NCI-H128 (cell line): ENCODE results near the gene ERC1.
"Not testable (repeated sequence)": the region's sequence is repeated elsewhere in the genome, so short reads cannot be mapped to it uniquely, and the experiment has no call there.

Experiments used
- DNase-seq: peaks from one replicate; lab custom pipeline; 2025; ENCODE audit not compliant: unreplicated experiment; lab: John Stamatoyannopoulos, UW

The ERC1 gene

DNA sequence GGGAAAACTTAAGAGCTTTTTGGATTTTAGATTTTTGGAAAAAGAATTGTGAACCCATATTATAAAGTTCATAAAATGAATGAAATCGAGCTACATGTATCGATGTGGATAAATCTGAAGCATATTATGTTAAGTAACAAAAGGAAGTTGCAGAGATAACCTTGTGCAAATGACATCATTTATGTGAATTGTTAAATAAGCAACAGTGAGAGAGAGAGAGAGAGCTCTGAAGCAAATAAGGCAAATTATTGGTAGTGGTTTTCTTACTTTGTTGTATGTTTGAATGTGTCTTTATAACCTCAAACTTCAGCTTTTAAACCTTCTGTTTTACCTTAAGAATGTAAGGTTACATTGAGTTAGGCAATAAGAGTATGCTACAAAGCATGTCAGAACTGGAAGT is 78.8 kb downstream of the ERC1 start:
- DNase-seq = no peak

DNA sequence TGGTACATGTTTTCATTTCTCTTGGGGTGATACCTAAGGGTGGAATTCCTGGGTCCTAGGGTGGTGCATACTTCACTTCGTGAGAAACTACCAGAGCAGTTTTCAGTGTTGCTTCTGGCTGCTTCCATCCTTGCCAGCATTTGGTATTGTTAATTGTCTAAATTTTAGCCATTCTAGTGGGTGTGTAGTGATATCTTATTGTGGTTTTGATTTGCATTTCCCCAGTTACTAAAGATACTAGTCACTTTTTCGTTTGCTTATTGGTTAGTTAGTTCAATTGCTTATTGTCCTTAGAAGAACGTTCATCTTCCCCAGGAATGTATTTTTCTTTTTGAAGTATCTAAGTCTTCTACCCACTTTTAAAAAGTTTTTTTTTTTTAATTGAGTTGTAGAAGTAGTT is 80.2 kb downstream of the ERC1 start:
- no peak for DNase-seq

DNA sequence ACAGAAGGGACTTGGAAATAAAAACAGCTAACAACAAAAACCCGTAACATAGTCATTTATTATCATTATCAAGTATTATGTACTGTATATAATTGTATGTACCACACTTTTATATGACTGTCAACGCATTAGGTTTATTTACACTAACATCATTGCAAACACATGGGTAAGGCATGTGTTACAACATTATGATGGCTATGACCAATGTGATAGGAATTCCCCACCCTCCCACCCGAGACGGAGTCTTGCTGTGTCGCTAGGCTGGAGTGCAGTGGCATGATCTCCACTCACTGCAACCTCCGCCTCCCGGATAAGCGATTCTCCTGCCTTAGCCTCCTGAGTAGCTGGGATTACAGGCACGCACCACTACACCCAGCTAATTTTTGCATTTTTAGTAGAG is 82.6 kb downstream of the ERC1 start:
- no peak for DNase-seq

DNA sequence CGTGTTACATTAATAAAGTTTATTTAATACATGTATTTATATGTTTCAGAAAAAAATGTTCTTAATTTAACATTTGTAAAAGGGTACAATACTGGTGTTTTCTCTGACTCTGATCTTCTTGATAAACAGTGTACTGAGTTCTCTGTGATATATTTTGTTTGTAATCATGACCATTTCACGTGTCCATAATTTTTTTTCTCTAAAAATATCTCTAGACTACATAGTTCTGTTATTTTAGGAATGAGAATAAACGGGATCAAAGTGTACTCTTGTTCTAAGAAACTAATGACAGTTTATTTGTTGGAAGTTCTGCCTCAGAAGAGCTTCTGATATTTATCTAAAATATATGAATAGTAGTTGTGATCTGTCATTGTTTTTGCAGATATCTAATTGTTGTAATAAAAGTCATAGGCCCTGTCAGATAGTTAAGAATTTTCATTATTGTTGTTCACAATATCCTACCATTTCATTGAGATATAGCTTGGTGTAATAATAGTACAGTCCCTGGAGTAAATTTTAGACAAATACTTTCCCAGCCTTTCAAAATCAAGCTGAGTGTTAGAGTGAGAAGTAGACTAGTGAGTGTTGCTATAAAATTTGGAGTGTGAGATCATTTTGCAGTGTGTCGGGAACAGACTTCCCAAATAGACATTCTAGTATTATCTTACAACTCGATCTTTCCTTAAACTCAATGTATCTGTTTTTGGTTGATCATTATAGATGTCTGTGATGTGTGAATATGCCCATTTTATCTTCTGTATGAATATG is 86.2 kb downstream of the ERC1 start:
- no peak for DNase-seq

DNA sequence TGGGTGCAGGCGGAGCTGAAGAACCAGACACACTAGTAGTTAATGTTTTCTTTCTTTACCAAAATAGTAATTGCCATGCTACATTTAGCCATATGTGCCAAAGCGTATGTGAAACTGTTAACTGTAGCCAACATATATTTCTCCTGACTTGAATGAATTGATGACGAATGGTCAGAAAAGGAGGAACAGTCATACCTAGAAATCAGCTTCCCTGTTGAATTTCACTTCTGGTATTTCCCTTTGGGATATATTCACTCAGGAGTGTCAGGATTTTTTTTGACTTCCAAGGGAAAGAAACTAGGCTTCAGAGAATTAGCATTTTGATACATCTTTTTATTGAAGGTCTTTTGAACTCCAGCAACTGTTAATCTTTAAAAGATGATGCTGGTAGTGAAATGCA is 87.0 kb downstream of the ERC1 start:
- DNase-seq = no peak

DNA sequence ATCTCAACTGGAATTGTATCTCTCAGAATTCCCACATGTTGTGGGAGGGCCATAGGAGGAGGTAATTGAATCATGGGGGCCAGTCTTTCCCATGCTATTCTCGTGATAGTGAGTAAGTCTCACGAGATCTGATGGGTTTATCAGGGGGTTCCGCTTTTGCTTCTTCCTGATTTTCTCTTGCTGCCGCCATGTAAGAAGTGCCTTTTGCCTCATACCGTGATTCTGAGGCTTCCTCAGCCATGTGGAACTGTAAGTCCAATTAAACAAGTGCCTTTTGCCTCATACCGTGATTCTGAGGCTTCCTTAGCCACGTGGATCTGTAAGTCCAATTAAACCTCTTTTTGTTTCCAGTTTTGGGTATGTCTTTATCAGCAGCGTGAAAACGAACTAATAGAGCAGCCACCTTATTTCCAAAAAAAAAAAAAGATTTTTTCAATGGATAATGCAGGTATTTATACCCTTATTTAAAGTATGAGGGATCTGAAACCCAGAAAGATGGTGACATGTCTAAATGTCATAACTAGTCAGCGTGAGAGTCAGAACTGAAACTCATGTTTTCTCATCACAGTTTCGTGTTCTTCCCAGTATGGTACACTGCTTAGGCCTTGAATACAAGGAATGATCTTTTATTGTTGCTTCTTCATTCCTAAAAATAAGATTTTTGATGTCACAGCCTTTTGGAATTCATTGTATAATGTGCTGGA is 89.6 kb downstream of the ERC1 start:
- DNase-seq = no peak

DNA sequence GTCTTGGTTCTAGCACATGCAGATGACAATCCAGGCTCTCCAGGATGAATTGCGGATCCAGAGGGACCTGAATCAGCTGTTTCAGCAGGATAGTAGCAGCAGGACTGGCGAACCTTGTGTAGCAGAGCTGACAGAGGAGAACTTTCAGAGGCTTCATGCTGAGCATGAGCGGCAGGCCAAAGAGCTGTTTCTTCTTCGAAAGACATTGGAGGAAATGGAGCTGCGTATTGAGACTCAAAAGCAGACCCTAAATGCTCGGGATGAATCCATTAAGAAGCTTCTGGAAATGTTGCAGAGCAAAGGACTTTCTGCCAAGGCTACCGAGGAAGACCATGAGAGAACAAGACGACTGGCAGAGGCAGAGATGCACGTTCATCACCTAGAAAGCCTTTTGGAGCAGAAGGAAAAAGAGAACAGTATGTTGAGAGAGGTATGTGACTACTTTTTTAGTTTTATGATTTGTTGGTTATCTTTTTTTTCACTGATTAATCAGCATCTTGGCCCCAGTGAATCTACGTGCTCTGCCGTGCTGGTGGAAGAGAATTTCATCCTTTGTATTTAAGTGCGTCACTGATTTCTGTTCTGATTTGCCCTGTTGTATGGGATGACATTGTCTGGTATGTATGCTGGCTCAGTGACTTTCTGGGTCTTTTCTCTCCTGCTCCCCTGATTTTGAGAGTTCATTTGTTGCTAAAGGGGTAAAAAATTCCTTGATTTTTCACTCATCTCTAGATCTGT is 92.3 kb downstream of the ERC1 start:
- DNase-seq = no peak

DNA sequence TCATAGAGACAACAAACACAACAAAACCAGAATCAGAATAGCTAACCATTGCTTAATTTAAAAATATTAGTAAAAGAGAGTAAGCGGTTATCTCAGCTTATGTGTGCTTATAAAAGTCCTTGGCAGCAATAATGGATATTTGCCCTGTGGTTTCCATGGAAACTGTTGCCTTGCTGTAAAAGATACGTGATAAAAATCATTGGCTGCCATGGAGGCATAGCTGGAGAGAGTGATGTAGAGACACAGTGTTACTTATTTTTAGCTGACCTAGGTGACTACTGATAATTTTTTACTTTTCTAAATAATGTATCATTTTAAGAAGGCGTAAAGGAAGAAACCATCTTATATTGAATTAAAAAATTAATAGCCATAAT is 92.9 kb downstream of the ERC1 start:
- no peak for DNase-seq

DNA sequence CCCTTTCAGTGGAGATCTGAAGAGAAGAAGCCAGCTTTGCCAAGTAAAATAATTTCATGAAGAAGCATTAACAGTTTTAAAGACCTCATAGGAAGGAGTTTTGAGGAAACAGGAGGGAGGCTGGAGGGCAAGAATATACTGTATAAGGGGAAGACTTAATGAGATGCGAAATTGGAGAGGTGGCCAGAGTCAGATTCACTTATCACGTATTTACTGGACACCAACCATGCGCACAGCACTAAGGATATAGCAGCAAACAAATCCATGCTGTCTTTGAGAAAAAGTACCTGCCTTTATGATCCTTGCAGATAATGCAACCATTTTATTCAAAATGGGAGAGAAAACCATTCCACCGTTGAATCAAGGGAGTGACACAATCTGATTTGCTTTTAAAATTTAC is 100.3 kb downstream of the ERC1 start:
- no peak for DNase-seq

DNA sequence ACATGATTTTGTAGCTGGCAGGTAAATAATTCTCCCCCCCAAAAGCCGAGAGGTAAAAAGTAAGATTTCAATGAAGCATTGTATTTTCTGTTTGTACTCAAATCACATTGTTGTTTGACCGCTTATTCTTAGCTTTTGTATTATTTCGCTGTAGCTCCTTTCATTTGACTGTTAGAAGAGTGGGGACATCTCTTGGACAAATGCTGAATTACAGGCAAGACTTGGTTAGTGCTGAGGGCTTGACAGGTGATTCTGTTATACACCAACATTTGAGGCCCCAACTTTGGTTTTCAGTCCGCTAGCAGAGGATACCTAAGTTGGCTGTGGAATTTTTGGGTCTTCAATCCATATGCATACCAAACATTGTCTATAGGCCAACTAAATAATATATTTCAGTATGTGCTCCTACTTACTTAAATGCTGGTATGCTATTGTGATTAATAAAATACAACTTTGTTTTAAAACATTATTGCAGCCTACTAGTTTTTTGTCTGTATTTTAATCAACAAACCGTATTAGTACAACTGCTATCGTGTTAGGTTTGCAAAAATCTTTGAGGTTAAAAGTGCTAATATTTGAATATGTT is 102.2 kb downstream of the ERC1 start:
- peak; percentile 65 for DNase-seq

DNA sequence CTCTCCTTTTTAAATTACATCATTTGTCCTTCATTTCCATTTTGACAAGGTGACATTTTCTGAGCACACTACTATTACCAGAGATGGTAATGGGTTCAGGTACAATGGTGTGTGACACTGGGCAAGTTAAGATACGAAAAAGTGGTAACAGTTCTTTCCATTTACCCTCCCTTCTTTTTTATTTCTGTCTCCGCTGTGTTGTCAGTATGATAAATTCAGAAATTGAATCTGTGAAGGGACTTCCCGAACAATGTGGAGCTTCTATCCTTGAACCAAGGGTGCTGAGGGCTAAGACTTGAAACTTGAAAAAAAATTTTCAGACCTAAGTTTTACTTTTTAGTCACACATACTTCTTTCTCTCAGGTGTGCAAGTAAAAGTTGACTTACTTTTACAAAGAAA is 103.7 kb downstream of the ERC1 start:
- DNase-seq = no peak

DNA sequence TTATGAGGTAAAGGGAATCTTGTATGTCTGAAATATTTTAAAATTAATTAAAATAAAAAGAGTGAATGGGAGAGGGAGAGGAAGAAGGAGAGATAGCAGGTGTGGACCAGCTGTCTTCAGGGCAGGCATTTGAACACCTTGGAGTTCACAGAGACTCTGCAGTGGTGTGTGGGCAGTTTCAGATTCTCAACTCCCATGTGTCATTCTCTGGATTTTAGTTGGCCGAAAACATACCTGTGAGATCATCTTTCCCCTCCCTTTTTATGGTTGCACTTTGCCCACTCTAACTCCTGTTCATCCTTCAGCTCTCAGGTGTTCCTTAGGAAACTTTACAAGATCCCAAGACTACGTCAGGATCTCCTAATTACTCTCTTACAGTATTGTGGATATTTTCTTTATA is 108.1 kb downstream of the ERC1 start:
- no peak for DNase-seq

DNA sequence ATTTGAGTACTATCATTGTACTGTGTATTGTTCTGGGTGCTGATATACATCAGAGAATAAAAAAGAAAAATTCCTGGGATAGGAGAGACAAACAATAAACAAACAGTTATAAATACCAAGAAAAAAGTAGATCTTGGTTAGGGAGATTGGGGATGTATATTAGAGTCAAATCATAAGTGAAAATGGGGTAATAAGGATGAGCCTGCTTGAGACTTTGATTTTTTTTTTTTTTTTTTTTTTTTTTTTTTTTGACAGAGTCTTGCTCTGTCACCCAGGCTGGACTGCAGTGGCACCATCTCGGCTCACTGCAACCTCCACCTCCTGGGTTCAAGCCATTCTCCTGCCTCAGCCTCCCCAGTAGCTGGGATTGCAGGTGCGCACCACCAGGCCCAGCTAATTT is 108.6 kb downstream of the ERC1 start:
- not testable (repeated sequence) for DNase-seq

DNA sequence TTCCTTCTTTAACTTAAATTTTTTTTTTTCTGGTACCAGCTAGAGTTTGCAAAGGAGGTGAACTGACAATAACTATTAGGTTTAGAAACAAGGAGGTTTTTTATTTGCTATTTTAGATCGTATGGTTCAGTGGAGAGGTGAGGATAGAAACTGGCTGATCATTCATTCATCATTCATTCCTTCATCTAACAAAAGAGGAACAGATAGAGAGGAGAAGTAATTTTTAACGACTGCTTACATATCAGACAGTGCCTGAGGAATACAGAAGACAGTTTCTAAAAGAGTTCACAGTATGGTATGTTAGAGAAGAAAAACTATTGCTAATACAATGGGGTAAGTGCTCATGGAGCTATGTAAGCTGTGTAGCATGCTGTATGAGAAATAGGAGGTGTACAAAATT is 111.1 kb downstream of the ERC1 start:
- DNase-seq = no peak

DNA sequence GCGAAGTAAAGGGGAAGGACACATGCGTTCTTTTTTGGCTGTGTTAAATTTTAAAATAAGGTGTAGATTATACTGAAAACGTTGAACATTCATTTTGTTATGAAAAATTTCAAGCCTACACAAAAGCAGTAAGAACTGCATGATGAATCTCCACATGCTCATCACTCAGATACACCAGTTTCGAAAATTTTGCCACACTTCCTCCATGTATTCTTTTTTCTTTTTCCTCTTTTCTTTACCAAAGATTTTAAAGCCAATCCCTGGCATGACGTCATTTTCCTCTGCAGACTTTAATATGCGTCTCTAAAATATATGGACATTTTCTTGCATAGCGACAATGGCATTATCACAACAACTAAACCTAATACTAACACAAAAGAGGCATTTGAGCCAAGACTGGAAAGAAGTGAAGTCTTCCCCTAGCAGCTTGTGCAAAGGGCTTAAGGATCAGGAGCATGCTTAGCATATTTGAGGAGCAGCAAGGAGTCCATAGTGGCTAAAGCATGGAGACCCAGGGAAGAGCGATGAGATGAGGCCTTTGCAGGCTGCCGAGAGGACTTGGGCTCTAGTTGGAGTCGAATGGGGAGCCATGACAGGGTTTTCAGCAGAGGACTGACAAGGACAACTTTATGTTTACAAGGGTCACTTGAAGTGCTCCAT is 111.9 kb downstream of the ERC1 start:
- DNase-seq = no peak

DNA sequence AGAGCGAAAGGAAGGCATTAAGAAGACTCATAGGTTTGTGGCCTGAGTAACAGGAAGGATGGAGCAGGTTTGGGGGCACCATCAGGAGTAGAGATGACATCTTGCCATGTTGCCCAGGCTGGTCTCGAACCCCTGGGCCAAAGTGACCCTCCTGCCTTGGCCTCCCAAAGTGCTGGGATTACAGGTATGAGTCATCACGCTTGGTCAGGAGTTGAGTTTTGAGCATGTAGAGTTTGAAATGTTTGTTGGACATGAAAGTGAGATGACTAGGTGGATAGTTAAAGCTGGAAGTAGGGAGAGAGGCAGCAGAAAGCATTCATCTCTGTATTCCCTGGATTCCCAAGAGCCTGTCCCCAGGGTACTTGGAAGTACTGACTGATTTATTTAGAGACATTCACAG is 112.6 kb downstream of the ERC1 start:
- DNase-seq = no peak

DNA sequence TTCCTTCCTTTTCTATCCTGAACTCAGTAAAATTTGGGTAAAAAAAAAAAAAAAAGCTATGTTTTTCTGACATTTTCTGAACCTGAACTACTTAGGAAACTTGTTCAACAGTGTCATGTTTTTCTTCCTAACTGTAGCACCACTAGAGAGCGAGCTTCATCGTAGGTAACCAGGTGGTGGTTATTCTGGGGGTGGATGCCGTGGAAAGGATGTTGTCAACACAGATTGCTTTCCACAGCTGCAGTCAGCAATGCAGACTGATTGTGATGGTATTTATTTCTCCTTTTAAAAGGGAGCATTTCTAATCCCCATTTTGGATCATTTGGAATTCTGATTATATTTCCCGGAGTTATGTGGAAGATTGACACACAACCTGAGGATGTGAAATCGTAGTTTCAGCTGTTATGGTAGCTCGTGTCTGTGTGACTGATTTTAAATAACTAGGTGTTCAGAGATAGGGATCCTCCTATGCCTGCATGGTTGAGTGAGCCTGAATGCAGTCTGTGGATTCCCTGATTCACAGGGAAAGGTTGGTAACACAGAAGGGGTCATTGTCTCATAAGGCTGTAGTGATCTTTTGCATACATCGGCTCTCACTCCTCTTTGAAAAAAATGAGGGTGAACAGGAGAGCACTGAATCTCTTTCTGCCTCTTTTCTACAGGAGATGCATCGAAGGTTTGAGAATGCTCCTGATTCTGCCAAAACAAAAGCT is 113.2 kb downstream of the ERC1 start:
- DNase-seq = no peak

DNA sequence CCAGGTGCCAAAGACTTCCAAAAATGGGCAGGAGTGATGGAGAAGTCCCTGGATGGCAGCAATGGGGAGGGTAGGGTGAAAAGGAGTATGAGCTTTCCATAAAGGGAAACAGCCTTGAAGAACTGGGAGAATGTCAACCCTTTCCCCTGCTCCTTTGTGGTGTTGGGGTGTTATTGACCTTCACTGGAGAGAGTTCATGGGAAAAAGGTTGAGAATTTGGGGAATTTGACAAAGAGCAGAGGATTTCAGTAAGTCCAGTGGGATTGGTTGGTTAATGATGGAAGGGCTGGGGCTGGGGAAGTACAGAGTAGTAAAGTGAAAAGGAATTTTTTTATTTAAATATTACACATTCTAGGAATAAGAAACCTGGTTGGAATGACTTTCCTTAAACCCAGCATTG is 116.6 kb downstream of the ERC1 start:
- DNase-seq = no peak

DNA sequence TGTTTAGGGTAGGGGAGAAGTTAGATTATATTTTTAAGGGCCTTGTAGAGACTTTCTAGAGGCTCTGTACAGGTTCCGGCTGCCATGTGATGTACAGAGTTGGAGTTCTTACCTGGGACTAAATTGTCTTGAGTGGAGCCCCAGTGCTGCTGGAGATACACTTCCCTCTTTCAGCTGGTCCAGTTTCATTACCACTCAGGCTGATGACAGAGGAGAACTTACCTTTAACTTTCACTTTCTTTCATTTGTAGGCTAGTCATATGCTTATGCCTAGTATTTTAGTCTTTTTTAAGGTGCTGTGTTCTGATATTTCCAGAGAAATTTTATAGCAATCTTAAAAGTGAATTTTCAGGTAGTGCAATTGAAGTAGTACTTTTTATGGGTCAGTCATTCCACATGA is 117.3 kb downstream of the ERC1 start:
- no peak for DNase-seq

DNA sequence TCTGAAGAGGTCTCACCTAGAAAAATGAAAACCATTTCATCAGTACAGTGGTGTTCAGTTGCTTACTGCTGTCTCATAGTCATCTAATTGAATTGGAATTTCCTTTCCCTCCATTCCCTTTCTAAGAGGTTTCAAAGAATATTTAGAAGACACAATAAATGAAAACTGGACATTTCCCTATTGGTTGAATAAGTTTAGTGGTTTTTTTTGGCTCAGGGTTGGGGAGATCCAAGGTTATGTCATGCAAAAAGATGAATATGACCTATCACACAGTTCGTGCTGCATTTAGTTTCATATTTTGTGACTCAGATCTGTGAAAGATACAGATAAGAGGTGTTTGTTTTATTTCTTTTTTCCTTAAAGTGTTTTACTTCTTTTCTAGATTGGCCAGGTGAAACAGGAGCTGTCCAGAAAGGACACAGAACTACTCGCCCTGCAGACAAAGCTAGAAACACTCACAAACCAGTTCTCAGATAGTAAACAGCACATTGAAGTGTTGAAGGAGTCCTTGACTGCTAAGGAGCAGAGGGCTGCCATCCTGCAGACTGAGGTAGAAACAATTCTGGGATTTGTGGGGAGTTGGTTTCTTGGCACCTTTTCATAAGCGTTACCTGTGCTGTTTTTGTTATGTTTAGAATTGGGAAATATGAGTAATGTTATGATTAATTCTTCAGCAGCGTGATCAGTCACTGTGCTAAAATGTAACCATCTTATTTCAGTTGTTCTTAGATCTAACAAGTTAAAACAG is 124.6 kb downstream of the ERC1 start:
- no peak for DNase-seq
